HCT116 (cell line): ENCODE data around the gene DAPK1. TPM values are rescaled to one million over a fixed set of nuclear protein-coding genes. Genes with fewer than 3 reads are reported as not detected.

Experiments
- ATAC-seq: fragments of 200-7000 bp; cut with Tn5 transposase; 2 replicates; pipeline ENCODE4 v1.9.1; 2020; ENCODE audit warnings: mild to moderate bottlenecking, moderate library complexity
- BruUV-seq: library from RNA; stranded (reverse); fragments of 400-500 nt; replicated peaks from 2 replicates; lab custom pipeline; 2021; lab: Mats Ljungman, UMichigan
- CTCF ChIA-PET: fragments of 300-600 bp; sonication (Branson Sonifier 250); formaldehyde crosslinking; loops from one replicate; lab custom pipeline; 2021; ENCODE audit warnings: antibody characterized with exemption; lab: Charles Lee
- POLR2A ChIA-PET: fragments of 300-600, 350-600 bp; sonication (Branson Sonifier 250); formaldehyde crosslinking; loops from one replicate; lab custom pipeline; 2021; ENCODE audit warnings: antibody characterized with exemption; lab: Charles Lee
- RAD21 ChIA-PET, 2 experiments: fragments of 300-600 bp; sonication (Branson Sonifier 250); formaldehyde crosslinking; loops; one replicate each; lab custom pipeline; 2023; ENCODE audit warnings: low total read pairs in 2 of 2; ENCODE audit not compliant: uncharacterized antibody in 2 of 2, unreplicated experiment in 2 of 2, low non-redundant PET in 1 of 2; lab: Charles Lee
- DNase-seq: peaks from one replicate; pipeline ENCODE4 v3.0.0-alpha.2; 2010; ENCODE audit warnings: low read depth, low spot score
- H2AFZ ChIP-seq: fragments of 200-600 bp; shearing (Covaris generic), sonication (generic); 2 replicates; pipeline ENCODE4 v1.6.1; 2017; ENCODE audit warnings: low read depth, mixed run types, mixed read lengths, antibody characterized with exemption, low read length; ENCODE audit not compliant: poor library complexity, severe bottlenecking
- H3K27ac ChIP-seq: 2 replicates; pipeline ENCODE4 v1.5.1; 2012; ENCODE audit warnings: low read depth, low read length
- H3K27me3 ChIP-seq: fragments of 200-600 bp; sonication (generic); 2 replicates; pipeline ENCODE4 v1.6.1; 2016; ENCODE audit warnings: mixed run types, low read length, mixed read lengths; ENCODE audit not compliant: insufficient read depth
- H3K36me3 ChIP-seq, 2 experiments: fragments of 200-500 bp in 1 of 2; fragments of 200-600 bp in 1 of 2; sonication (Bioruptor generic) in 1 of 2; sonication (generic) in 1 of 2; 2 replicates each; pipeline versions ENCODE4 v1.5.1 to v1.6.1; 2014 to 2016; ENCODE audit warnings: low read length in 2 of 2, inconsistent platforms in 1 of 2, mixed read lengths in 1 of 2, mixed run types in 1 of 2; ENCODE audit not compliant: insufficient read depth in 2 of 2, control insufficient read depth in 1 of 2
- H3K4me1 ChIP-seq, 2 experiments: fragments of 200-600 bp in 1 of 2; sonication (generic) in 1 of 2; 2 replicates each; pipeline versions ENCODE4 v1.5.1 to v1.6.1; 2012 to 2017; ENCODE audit warnings: low read length in 2 of 2, inconsistent platforms in 1 of 2, mild to moderate bottlenecking in 1 of 2, mixed read lengths in 1 of 2, mixed run types in 1 of 2, moderate library complexity in 1 of 2; ENCODE audit not compliant: insufficient read depth in 2 of 2, control insufficient read depth in 1 of 2
- H3K4me2 ChIP-seq: fragments of 200-600 bp; sonication (generic); 2 replicates; pipeline ENCODE4 v1.6.1; 2017; ENCODE audit warnings: mixed run types, low read length, mixed read lengths
- H3K4me3 ChIP-seq, 2 experiments: fragments of 200-600 bp in 1 of 2; sonication (generic) in 1 of 2; replicated peaks in 1 of 2; 2 replicates each; pipeline ENCODE4 v1.5.1; 2011 to 2016; ENCODE audit warnings: low read length in 2 of 2, control low read depth in 1 of 2, low read depth in 1 of 2, mild to moderate bottlenecking in 1 of 2, mixed read lengths in 1 of 2, mixed run types in 1 of 2
- H3K79me2 ChIP-seq: fragments of 200-600 bp; sonication (generic); 2 replicates; pipeline ENCODE4 v1.6.1; 2017; ENCODE audit warnings: mild to moderate bottlenecking, mixed run types, low read length, moderate library complexity, mixed read lengths; ENCODE audit not compliant: insufficient read depth
- H3K9ac ChIP-seq: fragments of 200-600 bp; sonication (generic); 2 replicates; pipeline ENCODE4 v1.6.1; 2016; ENCODE audit warnings: low read length, mixed read lengths
- H3K9me2 ChIP-seq: fragments of 200-600 bp; sonication (generic), shearing (Covaris generic); 2 replicates; pipeline ENCODE4 v1.6.1; 2017; ENCODE audit warnings: mixed run types, mild to moderate bottlenecking, moderate library complexity; ENCODE audit not compliant: insufficient read depth
- H3K9me3 ChIP-seq, 2 experiments: fragments of 200-500 bp in 1 of 2; fragments of 200-600 bp in 1 of 2; sonication (Bioruptor generic) in 1 of 2; sonication (generic) in 1 of 2; 2 replicates each; pipeline ENCODE4 v1.6.1; 2014 to 2017; ENCODE audit warnings: low read length in 2 of 2, mixed read lengths in 2 of 2, inconsistent platforms in 1 of 2, low read depth in 1 of 2, mild to moderate bottlenecking in 1 of 2, mixed run types in 1 of 2, moderate library complexity in 1 of 2; ENCODE audit not compliant: control insufficient read depth in 1 of 2, insufficient read depth in 1 of 2
- H4K20me1 ChIP-seq: fragments of 200-600 bp; sonication (generic), shearing (Covaris generic); 2 replicates; pipeline ENCODE4 v1.6.1; 2017; ENCODE audit warnings: mixed run types, mild to moderate bottlenecking, moderate library complexity; ENCODE audit not compliant: insufficient read depth
- CEBPB ChIP-seq: IDR thresholded peaks from 2 replicates; pipeline ENCODE4 v1.6.1; 2012; ENCODE audit warnings: low read depth
- FOSL1 ChIP-seq: IDR thresholded peaks from 2 replicates; pipeline ENCODE4 v1.6.1; 2012; ENCODE audit warnings: low read depth
- JUND ChIP-seq: IDR thresholded peaks from 2 replicates; pipeline ENCODE4 v1.6.1; 2012
- POLR2A ChIP-seq: IDR thresholded peaks from 2 replicates; pipeline ENCODE4 v1.7.0; 2011; ENCODE audit warnings: borderline replicate concordance; ENCODE audit not compliant: insufficient read depth, insufficient read length; ENCODE audit errors: extremely low read depth
- POLR2AphosphoS5 ChIP-seq: IDR thresholded peaks from 2 replicates; pipeline ENCODE4 v1.6.1; 2011; ENCODE audit warnings: mild to moderate bottlenecking, low read depth, low read length, moderate library complexity
- RAD21 ChIP-seq: IDR thresholded peaks from 2 replicates; pipeline ENCODE4 v1.6.1; 2012; ENCODE audit warnings: low read depth, mild to moderate bottlenecking
- REST ChIP-seq: IDR thresholded peaks from 2 replicates; pipeline ENCODE4 v1.6.1; 2012; ENCODE audit warnings: low read depth
- SIN3A ChIP-seq: IDR thresholded peaks from 2 replicates; pipeline ENCODE4 v1.6.1; 2012; ENCODE audit warnings: low read depth
- SRF ChIP-seq: IDR thresholded peaks from 2 replicates; pipeline ENCODE4 v1.6.1; 2012; ENCODE audit warnings: low read depth
- TCF7L2 ChIP-seq: IDR thresholded peaks from 2 replicates; pipeline ENCODE4 v1.7.0; 2011; ENCODE audit warnings: borderline replicate concordance, inconsistent platforms; ENCODE audit not compliant: insufficient read depth, insufficient read length; ENCODE audit errors: extremely low read depth
- ZBTB33 ChIP-seq: IDR thresholded peaks from 2 replicates; pipeline ENCODE4 v1.6.1; 2011; ENCODE audit warnings: mild to moderate bottlenecking, low read length, moderate library complexity; ENCODE audit not compliant: insufficient replicate concordance; ENCODE audit errors: extremely low read depth
- ZFX ChIP-seq: fragments of 450-650 bp; IDR thresholded peaks from 2 replicates; pipeline ENCODE4 v1.6.1; 2017
- intact Hi-C: fragments of 100-400 bp; cut with micrococcal nuclease; formaldehyde crosslinking; loops from 2 replicates; pipeline ENCODE4 v1.10.0; 2022
- total RNA-seq: library from RNA; stranded (reverse); gene quantifications from one replicate; pipeline ENCODE4 v1.2.1, GENCODE V29; 2021; ENCODE audit not compliant: unreplicated experiment
- TF ChIP-seq, protein P1 (sequence below): IDR thresholded peaks from 2 replicates; pipeline ENCODE4 v1.6.1; 2012

The DAPK1 gene
- total RNA-seq, 1 experiment from 2014 or later, result 5.6 TPM

GRCh38 chr9:87491523-87491922 is 6.1 kb upstream of the DAPK1 start:
- CTCF ChIA-PET, result no interaction called here
- Histone ChIP-seq H3K4me1 (no peaks in the 10 kb centered on the region), H3K9me3 (no peaks in the 10 kb centered on the region), H3K36me3 (no peaks in the 10 kb centered on the region), H3K27me3 (peaks cover 8% of the 10 kb centered on the region; the same call in 1 of the 2 replicates), H3K79me2 (no peaks in the 10 kb centered on the region), H3K9me2 (no peaks in the 10 kb centered on the region), H3K9ac (no peak overlapping the region), H3K27ac (no peak overlapping the region), H2AFZ (no peak overlapping the region), H4K20me1 (no peaks in the 10 kb centered on the region), H3K4me2 (no peak overlapping the region), H3K4me3 (no peak overlapping the region)
- RAD21 ChIA-PET, result no interaction called here
- intact Hi-C loops, result no loop called here
- ATAC-seq (no peak), DNase-seq (no peak)
- TF ChIP-seq ZBTB33 (no peak), CEBPB (no peak), REST (no peak), RAD21 (no peak), JUND (no peak), ZFX (no peak), TCF7L2 (no peak), SRF (no peak), POLR2A (no peak), FOSL1 (no peak), SIN3A (no peak), POLR2AphosphoS5 (no peak)
- TF ChIP-seq, protein P1, sequence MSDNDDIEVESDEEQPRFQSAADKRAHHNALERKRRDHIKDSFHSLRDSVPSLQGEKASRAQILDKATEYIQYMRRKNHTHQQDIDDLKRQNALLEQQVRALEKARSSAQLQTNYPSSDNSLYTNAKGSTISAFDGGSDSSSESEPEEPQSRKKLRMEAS, result no peak
- POLR2A ChIA-PET, result no interaction called here
- BruUV-seq, result no TSS peak
